Peyer's patch (tissue), 4 donors: ENCODE data around the gene TNFAIP3.

ENCODE experiments used
- POLR2A ChIP-seq, 2 donors: fragments of 450-650 bp; IDR thresholded peaks; one replicate each; pipeline ENCODE4 v1.5.1; 2017; ENCODE audit warnings: antibody characterized with exemption in 2 of 2, mild to moderate bottlenecking in 2 of 2, moderate library complexity in 2 of 2
- TF ChIP-seq, protein P1 (sequence below), 6 experiments: fragments of 450-650 bp in 4 of 6; fragments of 200-600 bp in 2 of 6; sonication (generic) in 1 of 6; IDR thresholded peaks; one replicate each; pipeline ENCODE4 v1.5.1; 2017 to 2019; ENCODE audit warnings: antibody characterized with exemption in 6 of 6, mild to moderate bottlenecking in 3 of 6, moderate library complexity in 1 of 6

DNA sequence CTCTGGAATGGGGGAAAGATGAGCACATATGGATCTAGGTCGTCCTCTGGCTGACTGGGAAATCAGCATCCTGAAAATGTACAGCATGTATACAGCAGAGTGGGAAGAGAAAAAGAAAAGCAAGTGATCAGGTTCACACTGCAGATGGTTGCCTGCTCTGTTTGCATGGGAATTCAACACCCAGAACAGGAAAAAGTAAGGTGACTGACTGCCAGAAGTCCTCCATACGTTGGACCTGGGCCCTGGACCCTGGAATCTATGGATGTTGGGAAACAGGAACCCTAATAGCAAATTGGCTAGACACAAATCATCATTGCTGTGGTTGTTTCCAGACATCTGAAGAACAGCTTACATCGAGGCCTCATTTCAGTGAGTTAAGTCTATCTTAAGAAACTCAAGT is 30.3 kb upstream of the TNFAIP3 start:
- TF ChIP-seq, protein P1, sequence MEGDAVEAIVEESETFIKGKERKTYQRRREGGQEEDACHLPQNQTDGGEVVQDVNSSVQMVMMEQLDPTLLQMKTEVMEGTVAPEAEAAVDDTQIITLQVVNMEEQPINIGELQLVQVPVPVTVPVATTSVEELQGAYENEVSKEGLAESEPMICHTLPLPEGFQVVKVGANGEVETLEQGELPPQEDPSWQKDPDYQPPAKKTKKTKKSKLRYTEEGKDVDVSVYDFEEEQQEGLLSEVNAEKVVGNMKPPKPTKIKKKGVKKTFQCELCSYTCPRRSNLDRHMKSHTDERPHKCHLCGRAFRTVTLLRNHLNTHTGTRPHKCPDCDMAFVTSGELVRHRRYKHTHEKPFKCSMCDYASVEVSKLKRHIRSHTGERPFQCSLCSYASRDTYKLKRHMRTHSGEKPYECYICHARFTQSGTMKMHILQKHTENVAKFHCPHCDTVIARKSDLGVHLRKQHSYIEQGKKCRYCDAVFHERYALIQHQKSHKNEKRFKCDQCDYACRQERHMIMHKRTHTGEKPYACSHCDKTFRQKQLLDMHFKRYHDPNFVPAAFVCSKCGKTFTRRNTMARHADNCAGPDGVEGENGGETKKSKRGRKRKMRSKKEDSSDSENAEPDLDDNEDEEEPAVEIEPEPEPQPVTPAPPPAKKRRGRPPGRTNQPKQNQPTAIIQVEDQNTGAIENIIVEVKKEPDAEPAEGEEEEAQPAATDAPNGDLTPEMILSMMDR (IDR thresholded peaks at IDR 0.05): no peak
- no peak for TF ChIP-seq POLR2A (IDR thresholded peaks at IDR 0.05)
